Measurements from ENCODE around the gene U2SURP.

- no peak for TF ChIP-seq CTCF (IDR thresholded peaks at IDR 0.05; ENCODE audit: insufficient read depth, low read length, poor library complexity, severe bottlenecking)
- no peak for TF ChIP-seq EZH2phosphoT487 (conservative IDR thresholded peaks at IDR 0.05; ENCODE audit: low read length)
Measured at GRCh38 chr3:142961539-142961938, 39.8 kb upstream of the U2SURP start.

Data from SU-DHL-6 (cell line).